ENCODE data around the gene IL31RA.

The IL31RA gene

DNA sequence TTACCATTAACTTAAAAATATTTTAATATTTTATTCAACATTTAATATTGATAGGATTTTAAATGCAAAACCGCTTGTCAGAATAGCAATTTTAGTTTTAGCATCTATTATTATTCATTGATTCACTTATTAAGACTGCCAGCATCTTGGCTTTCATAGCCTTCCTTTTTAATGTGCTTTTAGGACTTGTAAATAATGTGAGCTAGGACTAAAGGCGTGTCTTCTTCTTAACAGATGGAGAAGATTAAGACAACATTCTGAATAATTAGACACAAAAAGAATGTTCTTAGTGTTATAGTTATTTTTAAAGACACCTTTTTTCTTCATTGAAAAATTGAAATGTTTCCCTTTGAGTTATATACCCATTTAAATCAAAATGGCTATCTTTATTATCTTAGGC lies 6.9 kb downstream of the IL31RA start:
- in situ Hi-C loops (cut with MboI; ENCODE audit: low sequenced_read_pairs): no loop called here

DNA sequence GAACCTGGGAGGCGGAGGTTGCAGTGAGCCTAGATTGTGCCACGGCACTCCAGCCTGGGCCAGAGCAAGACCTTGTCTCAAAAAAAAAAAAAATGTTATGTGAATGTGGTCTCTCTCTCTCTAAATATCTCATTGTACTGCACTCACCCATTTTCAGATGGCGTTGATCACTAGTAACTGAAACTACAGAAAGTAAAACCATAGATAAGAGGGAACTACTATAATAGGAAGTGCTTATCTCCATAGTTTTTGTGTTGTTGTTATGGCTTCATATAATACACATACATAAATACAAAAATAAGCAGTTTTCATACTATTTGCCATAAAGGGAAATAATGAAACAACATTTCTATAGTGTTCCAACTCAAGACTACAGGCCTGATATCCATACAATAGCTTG lies 9.1 kb downstream of the IL31RA start:
- in situ Hi-C loops (cut with MboI; ENCODE audit: low sequenced_read_pairs): no loop called here

DNA sequence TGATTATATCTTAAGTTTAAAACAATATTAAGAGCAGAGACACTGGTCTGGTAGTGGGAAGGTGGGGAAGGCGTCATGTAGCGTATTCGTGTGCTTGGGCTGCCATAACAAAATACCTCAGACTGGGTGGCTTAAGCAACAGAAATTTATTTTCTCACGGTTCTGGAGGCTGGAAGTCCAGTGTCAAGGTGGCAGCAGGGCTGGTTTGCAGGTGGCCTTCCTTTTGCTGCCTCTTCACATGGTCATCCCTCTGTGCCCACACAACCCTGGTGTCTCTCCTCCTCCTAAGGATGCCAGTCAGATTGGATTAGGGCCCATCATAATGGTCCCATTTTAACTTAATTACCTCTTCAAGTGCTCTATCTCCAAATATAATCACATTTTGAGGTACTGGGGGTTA lies 9.6 kb downstream of the IL31RA start:
- in situ Hi-C loops (cut with MboI; ENCODE audit: low sequenced_read_pairs): no loop called here

DNA sequence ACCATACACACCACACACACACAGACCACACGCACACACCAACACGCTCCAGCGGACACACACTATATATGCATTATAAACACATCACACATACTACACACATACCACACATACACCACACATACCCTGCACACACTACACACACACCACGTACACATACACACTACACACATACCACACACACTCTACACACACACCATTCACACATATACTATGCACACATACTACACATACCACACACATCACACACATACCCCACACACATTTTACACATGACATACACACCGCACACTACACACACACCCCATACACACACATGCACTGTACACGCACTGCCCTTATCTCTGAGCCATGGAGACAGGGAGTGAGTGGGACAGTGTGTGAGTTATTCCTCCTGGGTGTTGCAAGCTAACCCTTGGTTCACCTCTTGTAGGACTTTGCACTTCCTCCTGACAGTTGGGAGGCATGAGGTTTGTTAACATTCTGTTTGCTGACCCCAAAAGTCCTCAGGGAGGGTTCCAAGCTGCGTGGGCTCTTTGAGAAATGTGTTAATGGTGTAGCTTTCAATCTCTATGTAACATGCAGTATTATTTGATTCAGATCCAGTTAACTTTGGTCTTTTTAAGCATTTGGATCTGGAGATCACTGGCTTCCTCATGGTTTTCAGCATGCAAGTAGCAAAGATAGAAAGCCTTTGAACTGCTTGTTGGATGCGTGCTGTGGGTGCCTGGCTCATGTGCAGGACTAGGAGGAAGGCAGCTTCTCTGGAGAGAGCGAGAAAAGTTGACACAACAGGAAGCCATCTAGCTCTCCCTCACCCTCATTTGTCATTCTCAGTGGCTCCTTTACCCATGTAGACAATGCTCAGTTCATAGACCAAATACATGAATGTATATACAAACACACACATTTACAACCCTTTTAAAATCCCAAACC lies 13.7 kb downstream of the IL31RA start:
- in situ Hi-C loops (cut with MboI; ENCODE audit: low sequenced_read_pairs): no loop called here

DNA sequence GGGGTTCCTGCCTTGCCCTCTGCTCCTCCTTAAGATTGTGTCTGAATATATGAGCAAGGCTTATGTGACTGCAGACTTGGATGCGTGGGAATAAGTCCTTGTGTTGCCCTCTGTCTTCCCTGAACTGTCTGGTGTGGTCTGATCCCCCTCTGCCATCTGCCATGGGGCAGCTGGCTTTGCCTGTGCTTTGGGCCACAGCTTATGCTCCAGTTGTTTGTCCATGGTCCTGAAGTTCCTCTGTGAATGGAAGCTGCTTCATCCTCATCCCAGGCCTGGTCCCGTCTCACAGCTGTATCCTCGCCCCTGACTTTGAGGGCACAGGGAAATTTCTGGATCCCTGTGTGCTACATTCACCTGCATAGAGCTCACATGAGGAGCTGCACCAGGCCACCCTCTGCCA lies 14.7 kb downstream of the IL31RA start:
- in situ Hi-C loops (cut with MboI; ENCODE audit: low sequenced_read_pairs): no loop called here

DNA sequence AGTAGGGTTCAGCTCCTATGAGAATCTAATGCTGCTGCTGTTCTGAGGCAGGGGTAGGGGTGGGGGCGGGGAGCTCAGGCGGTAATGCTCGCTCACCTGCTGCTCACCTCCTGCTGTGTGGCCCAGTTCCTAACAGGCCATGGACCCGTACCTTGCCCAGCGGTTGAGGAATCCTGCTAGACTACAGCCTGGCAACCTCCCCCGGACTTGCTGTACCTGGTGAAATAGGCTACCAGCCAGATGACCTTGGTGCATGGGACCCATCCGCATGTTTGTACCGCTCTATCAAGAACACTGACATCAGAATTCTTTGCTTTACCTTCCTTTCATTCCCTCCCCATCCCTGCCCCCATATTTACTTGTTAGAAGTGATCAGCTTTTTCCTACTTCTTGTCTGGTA lies 15.3 kb downstream of the IL31RA start:
- in situ Hi-C loops (cut with MboI; ENCODE audit: low sequenced_read_pairs): no loop called here

DNA sequence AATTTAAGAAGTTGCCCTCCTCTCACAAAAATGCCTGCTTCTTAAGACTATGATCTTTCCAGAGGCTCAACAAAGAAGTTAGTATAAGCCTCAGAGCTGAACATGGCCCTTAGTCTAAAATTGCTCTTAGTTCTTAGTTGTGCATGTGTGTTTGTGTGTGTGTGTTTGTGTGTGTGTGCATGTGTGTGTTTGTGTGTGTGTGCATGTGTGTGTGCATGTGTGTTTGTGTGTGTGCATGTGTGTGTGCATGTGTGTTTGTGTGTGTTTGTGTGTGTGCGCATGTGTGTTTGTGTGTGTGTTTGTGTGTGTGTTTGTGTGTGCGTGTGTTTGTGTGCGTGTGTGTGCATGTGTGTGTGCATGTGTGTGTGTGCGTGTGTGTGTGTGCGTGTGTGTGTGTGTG lies 15.8 kb downstream of the IL31RA start:
- in situ Hi-C loops (cut with MboI; ENCODE audit: low sequenced_read_pairs): no loop called here

DNA sequence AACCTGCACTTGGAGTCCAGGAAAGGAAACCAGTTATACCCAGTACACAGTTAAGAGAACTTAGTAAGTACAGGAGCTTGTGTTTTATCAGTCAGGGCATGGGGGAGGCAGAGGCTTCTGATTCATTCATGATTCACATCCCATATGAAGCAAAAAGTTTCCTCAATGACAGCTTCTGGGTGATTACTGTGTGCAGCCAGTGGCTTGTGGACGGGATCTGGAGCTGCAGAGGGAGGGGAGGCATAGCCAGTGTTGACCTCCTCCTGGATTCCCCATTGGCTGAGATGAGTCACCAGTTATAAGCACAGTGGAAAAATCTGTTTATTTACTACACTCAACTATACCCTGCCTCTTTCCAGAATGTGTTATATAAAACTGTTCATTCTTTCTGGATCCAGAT lies 17.7 kb downstream of the IL31RA start:
- in situ Hi-C loops (cut with MboI; ENCODE audit: low sequenced_read_pairs): no loop called here

DNA sequence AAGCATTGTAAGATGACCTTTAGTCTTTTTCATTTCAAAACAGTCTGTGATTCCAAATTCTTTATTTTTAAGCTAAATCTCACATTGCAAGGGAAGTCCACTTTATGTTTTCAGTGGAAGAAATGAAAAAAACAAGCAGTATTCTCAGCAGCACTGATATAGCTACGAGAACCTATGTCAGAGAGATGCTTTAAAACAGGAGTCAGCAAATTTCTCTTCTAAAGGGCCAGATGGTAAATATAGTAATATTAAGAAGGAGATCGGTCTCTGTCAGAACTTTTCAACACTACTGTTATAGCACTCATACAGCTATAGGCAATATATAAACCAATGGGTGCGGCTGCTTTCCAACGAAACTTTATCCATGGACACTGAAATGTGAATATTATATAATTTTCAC lies 18.7 kb downstream of the IL31RA start:
- in situ Hi-C loops (cut with MboI; ENCODE audit: low sequenced_read_pairs): no loop called here

DNA sequence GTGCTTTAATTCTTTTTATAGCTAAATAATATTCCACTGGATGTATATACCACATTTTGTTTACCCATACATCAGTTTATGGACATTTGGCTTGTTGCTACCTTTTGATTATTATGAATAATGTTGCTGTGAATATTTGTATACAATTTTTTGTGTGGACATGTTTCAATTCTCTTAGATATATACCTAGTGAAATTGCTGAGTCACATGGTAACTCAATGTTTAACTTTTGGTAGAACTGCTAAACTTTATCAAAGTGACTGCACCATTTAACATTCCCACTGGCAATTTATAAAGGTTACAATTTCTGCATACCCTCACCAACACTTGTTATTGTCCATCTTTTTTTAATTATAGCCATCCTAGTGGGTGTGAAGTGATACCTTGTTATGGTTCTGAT lies 22.1 kb downstream of the IL31RA start:
- in situ Hi-C loops (cut with MboI; ENCODE audit: low sequenced_read_pairs): no loop called here

DNA sequence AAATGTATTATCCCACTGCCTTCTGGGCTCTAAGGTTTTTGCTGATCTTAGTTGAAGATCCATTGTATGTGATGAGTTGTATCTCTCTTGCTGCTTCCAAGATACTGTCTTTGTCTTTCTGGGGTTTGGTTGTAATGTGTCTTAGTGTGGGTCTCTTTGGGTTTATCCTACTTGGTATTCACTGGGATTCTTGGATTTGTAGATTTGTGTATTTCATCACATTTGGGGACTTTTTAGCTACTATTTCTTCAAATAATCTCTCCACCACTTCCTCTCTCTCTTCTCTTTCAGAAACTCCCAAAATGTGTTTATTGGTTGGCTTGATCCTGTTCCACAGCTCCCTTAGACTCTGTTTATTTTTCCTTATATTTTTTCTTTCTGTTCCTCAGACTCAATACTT lies 26.5 kb downstream of the IL31RA start:
- in situ Hi-C loops (cut with MboI; ENCODE audit: low sequenced_read_pairs): no loop called here

DNA sequence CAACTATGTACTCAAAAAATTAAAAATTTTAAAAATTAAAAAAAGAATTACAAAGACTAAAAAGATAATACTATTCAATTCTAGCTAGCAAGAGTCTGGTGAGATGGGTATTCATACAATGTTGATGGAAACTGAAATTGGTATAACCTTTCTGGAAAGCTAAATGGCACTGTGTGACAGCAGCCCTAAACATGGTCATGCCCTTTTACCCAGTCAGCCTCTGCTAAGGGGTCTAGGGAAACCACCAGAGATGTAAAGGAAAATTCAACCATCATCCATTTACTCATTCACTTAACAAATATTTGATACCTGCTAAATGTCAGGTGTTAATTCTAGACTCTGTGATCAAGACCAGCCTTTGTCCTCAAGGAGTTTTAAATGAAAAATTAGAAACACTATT lies 29.3 kb downstream of the IL31RA start:
- in situ Hi-C loops (cut with MboI; ENCODE audit: low sequenced_read_pairs): no loop called here

DNA sequence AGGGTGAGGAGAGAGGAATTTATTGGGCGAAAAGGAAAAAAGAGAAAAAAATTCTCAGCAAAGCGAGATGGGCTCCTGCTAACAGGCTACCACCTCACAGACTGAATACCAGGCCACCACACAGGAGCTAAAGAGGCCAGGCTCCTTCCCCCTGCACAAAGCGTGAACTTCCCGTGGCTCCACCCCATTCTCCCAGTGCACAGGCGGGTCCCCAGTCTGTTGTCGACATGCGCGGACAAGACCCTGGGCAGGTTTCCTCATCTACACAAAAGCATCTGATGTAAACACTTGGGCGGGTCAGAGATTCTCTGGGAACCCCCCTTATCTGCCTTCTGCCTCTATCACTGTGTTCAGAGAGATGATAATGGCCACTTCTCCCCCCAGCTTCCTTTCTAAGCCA lies 34.2 kb downstream of the IL31RA start:
- in situ Hi-C loops (cut with MboI; ENCODE audit: low sequenced_read_pairs): no loop called here

DNA sequence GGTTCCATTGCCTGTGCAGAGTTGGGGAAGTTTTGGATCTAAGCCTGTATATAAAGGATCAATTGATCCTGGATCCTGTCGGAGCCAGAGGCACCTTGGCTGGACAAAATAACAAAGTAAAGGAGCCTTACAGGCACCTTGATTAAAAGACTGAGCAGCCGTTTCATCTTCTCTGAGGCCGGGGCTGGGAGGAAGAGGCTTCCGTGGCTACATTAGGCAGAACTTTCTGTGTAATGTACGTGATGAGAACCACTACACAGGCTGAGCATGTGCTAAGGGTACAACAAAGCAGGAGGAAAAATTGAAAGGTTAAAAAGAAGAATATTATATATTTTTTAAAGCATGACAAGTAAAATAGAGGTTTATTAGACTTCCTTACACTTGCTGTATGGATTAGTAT lies 37.0 kb downstream of the IL31RA start:
- in situ Hi-C loops (cut with MboI; ENCODE audit: low sequenced_read_pairs): no loop called here

DNA sequence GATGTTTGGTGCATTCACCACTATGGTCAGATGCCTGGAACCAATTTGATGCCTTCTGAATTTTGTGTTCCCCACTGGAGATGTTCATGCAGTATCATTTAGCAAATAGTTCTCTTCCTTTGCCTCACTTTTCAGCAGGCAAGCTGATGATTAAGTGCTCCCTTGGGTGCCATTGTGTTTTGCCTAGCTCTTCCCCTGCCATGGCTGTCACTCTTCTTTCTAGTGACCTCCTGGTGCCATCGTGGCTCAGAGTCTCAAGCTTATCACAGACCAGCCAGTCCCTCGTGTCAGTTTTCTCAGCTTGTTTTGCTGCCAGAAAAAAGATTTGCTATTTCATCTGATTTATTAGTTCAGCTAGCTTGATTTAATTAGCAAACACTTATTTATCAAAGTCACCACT lies 41.3 kb downstream of the IL31RA start:
- in situ Hi-C loops (cut with MboI; ENCODE audit: low sequenced_read_pairs): no loop called here

DNA sequence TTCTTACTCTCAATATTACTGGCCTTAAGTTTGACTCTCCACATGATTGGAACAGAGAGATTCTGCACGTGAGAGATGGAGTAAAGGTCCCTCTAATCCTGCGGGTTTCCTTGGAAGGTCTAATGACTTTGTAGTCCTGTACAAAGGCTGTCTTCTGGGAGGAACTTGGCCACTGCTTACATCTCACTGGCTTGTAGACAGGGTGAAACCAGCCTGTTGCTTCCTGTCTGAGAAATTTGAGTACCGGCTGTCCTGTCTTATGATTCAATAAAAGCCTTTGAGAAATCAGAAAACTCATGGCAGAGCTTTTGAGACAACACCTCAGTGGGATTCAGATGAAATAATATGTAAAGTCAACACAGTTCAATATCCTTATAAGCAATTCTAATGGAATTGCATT lies 43.0 kb downstream of the IL31RA start:
- in situ Hi-C loops (cut with MboI; ENCODE audit: low sequenced_read_pairs): no loop called here

DNA sequence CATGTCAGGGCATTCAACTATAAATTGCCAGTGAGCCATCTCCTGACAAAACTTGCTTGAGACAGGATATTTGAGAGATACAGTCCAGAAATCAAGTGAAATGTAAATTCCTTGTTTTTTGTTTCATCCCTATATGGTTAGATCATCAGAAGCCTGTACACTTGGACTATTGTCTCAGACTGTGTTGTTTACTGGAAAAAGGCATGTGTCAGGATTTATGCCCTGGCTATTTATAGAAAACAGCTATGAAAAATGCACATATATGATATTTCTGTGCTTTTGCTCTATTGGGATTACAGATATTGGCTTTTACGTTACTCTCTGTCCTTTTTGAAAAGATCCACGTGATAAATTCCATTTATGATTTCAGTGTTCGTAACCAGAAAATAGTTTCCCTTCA lies 44.2 kb downstream of the IL31RA start:
- in situ Hi-C loops (cut with MboI; ENCODE audit: low sequenced_read_pairs): no loop called here

DNA sequence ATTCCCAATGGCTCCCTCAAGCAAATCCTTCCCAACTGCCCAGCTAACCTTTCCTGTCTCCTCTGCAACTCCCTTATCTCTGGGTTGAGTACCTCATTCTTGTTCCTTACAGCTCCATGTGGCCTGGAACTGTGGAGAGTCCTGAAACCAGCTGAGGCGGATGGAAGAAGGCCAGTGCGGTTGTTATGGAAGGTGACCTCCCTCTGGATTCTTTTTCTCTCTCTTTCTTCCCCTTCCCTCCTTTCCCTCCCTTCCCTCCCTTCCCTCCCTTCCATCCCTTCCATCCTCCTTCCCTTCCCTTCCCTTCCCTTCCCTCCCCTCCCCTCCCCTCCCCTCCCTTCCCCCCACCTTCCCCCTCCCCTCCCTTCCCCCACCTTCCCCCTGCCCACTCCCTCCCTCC lies 45.1 kb downstream of the IL31RA start:
- in situ Hi-C loops (cut with MboI; ENCODE audit: low sequenced_read_pairs): no loop called here

DNA sequence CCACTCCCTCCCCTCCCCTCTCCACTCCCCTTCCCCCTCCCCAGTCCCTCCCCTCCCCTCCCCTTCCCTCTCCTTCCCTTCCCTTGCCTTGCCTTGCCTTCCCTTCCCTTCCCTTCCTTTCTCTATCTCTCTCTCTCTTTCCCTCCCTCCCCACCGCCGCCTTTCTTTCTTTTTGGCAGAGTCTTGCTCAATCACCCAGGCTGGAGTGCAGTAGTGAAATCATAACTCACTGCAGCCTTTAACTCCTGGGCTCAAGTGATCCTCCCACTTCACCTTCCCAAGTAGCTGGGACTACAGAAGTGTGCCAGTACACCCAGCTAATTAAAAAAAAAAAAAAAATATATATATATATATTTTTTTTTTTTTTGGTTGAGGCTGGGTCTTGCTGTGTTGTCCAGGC lies 45.5 kb downstream of the IL31RA start:
- in situ Hi-C loops (cut with MboI; ENCODE audit: low sequenced_read_pairs): no loop called here

DNA sequence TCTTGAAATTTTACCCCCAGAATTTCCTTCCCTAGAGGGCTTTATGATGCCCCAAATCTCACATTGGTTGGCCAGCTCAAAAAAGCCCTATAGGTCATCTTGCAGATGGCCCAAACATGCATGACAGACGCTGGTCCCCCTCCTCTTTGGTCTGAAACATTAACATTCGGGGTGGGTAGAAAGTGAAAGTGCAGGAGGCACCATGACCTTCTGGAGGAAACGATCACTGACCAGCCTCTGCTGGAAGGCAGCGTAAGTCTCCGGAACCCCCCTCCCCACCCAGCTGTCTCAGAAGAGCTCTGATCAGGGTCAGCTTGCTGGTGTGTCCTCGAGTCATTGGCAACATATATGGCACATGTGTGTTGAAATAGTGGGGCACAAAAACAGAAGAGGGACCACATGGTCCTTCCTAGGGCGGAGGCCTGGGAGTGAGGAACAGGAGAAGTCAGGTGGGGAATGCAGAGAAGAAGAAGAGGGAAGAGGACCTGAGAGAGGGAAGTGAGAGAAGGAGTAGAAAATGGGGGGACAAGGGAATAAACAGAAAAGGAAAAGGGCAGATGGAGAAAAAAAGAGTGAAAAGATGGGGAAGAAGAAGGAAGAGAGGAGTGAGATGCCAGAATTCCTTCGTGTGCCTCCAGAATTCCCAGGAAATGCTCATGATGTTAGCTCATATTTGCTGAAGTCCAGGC lies 46.2 kb downstream of the IL31RA start:
- in situ Hi-C loops (cut with MboI; ENCODE audit: low sequenced_read_pairs): no loop called here

DNA sequence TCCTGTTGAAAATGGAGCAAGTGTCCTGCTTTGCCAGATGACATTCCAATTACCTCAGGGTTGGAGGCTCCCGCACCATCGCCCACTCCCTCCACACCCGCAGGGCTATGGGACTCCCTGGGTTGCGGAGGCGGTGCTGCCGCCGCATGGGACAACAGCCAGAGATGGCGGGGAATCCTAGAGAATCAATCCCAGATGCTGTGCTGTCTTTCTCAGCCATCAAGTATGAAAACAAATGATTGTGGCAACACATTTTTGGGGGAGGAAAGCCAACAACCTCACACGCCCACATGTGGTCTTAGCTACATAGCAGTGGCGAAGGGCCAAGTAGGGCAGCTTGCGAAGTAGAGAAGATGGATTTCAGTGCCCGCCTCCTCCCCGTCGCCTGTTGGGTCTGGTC lies 46.7 kb downstream of the IL31RA start:
- in situ Hi-C loops (cut with MboI; ENCODE audit: low sequenced_read_pairs): no loop called here

DNA sequence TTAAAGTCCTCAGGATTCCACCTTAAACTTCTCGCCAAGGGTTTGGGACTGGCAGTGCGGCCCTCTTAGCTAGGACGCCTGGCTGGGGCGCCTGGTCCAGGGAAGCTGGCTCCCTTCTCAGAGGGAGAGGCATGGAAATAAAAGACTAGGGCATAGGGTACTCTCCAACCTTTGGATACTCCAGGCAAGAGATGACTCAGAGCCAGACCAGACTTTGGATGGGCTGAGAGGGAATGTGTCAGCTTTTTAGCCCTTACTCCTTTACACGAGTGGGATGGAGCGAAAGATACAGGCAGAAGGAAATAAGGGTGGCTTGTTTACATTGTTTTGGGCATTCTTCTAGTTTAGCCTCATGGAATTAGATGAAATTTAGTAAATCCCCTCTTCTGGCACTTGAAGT lies 48.2 kb downstream of the IL31RA start:
- in situ Hi-C loops (cut with MboI; ENCODE audit: low sequenced_read_pairs): no loop called here
